Kidney epithelial cell (primary cell): ENCODE results near the gene MYOCOS. TPM values are rescaled to one million over a fixed set of nuclear protein-coding genes. Genes with fewer than 3 reads are reported as not detected.

Source experiments
- DNase-seq: peaks from one replicate; pipeline ENCODE4 v3.0.0-alpha.2; 2010; ENCODE audit warnings: low read depth
- H3K27me3 ChIP-seq: 2 replicates; pipeline ENCODE4 v1.6.0; 2011; ENCODE audit warnings: low read length; ENCODE audit not compliant: control insufficient read depth, insufficient read depth
- H3K36me3 ChIP-seq: 2 replicates; pipeline ENCODE4 v1.5.1; 2011; ENCODE audit warnings: low read length; ENCODE audit not compliant: control insufficient read depth, insufficient read depth
- H3K4me3 ChIP-seq: 2 replicates; pipeline ENCODE4 v1.5.1; 2011; ENCODE audit warnings: low read depth, mild to moderate bottlenecking, control low read depth, low read length
- total RNA-seq: library from RNA; depleted of rRNA; stranded (reverse); fragments of >200 nt; gene quantifications from 2 replicates; pipeline ENCODE4 v1.2.3, GENCODE V29; 2015
- TF ChIP-seq, protein P1 (sequence below): IDR thresholded peaks from 2 replicates; pipeline ENCODE4 v1.5.1; 2011; ENCODE audit warnings: mild to moderate bottlenecking, moderate library complexity, low read length, control low read depth, inconsistent platforms; ENCODE audit not compliant: insufficient read depth, poor library complexity, severe bottlenecking

Gene MYOCOS
- total RNA-seq, 1 donor from 2014 or later = not detected

DNA sequence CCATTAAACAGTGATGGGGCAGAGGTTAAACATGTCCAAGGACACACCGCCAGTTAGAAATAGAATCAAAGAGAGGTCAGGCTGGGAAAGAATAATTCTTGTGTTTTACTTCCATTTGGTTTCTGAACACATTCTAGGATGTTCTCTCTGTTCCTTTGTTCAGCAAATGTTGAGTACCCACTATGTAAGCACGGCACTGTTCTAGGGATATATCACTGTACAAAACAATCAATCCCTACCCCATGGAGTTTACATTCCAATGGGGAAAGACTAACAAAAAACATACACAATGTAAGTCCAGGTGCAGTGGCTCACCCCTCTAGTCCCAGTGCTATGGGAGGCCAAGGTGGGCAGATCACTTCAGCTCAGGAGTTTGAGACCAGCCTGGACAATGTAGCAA is 6.2 kb downstream of the MYOCOS start:
- H3K27me3 ChIP-seq = peaks cover 2% of the 10 kb centered on the region
- DNase-seq = no peak
- no peaks in the 10 kb centered on the region for H3K36me3 ChIP-seq
- TF ChIP-seq, protein P1, sequence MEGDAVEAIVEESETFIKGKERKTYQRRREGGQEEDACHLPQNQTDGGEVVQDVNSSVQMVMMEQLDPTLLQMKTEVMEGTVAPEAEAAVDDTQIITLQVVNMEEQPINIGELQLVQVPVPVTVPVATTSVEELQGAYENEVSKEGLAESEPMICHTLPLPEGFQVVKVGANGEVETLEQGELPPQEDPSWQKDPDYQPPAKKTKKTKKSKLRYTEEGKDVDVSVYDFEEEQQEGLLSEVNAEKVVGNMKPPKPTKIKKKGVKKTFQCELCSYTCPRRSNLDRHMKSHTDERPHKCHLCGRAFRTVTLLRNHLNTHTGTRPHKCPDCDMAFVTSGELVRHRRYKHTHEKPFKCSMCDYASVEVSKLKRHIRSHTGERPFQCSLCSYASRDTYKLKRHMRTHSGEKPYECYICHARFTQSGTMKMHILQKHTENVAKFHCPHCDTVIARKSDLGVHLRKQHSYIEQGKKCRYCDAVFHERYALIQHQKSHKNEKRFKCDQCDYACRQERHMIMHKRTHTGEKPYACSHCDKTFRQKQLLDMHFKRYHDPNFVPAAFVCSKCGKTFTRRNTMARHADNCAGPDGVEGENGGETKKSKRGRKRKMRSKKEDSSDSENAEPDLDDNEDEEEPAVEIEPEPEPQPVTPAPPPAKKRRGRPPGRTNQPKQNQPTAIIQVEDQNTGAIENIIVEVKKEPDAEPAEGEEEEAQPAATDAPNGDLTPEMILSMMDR = no peak
- no peak overlapping the region for H3K4me3 ChIP-seq

DNA sequence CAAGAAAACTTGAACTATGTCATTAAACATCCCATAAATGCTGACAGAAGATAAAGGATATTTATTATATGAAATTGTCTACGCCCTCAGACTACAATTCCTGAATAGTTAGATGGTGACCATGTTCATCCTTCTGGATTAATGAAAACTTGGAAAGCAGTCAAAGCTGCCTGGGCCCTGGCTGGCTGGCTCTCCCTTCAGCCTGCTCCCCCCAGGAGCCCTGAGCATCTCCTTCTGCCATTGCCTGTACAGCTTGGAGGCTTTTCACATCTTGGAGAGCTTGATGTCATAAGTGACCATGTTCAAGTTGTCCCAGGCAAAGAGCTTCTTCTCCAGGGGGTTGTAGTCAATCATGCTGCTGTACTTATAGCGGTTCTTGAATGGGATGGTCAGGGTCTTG is 13.6 kb downstream of the MYOCOS start:
- Histone ChIP-seq H3K4me3 (no peak overlapping the region), H3K27me3 (no peaks in the 10 kb centered on the region), H3K36me3 (no peaks in the 10 kb centered on the region)
- TF ChIP-seq, protein P1 = no peak
- DNase-seq = no peak

DNA sequence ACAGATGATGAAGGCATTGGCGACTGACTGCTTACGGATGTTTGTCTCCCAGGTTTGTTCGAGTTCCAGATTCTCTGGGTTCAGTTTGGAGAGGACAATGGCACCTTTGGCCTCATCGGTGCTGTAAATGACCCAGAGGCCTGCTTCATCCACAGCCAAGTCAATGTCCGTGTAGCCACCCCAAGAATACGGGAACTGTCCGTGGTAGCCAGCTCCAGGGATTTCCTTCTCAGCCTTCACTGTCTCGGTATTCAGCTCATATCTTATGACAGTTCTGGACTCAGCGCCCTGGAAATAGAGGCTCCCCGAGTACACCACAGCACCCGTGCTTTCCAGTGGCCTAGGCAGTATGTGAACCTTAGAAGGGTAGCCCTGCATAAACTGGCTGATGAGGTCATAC is 14.1 kb downstream of the MYOCOS start:
- Histone ChIP-seq H3K4me3 (no peak overlapping the region), H3K36me3 (no peaks in the 10 kb centered on the region), H3K27me3 (no peaks in the 10 kb centered on the region)
- DNase-seq = no peak
- TF ChIP-seq, protein P1 = no peak

DNA sequence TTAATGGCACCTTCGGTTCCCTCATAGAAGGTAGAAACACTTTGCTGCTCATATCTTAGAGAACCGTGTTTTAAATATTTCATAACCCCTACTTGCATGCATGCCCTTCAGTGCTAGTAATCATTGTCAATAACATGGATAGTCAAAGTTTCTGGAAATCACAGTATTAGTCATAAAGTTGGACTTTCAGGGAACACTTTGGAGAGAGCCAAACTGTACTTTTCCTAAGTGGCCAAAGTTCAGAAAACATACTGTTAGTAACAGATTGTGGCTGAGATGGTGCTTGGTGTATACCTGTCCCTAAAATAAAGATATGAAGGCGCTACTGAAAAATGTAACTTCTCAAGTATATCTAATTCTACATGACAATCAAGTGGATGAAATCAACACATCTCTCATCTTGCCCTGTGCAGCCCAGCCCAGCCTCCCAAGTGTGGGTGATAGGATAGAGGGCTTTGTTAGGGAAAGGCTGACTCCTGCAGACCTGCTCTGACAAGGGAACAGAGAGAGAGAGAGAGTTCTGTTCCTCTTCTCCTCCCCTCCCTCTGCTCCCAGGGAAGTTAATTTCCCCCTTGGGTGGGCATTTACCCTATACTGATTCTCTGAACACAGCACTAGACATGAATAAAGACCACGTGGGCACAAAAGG is 16.0 kb downstream of the MYOCOS start:
- TF ChIP-seq, protein P1 = no peak
- H3K27me3 ChIP-seq = no peaks in the 10 kb centered on the region
- no peak overlapping the region for H3K4me3 ChIP-seq
- no peak for DNase-seq
- H3K36me3 ChIP-seq = no peaks in the 10 kb centered on the region

DNA sequence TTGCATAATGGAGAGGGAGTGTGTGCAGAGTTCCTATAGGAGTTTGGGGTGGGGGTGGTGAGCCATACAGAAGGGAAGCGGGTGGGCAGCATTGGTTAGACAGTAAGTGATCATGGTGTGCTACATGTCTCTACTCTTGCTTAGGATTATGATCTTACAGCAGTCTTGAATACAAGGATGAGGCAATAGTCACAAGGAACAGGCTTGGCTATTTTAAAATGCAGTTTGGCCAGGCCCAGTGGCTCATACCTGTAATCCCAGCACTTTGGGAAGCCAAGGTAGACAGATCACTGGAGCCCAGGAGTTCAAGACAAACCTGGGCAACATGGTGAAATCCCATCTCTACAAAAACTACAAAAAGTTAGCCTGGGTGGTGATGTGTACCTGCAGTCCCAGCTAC is 18.2 kb downstream of the MYOCOS start:
- Histone ChIP-seq H3K4me3 (no peak overlapping the region), H3K27me3 (no peaks in the 10 kb centered on the region), H3K36me3 (no peaks in the 10 kb centered on the region)
- TF ChIP-seq, protein P1 = no peak
- DNase-seq = no peak
